Fibroblast of lung (primary cell): ENCODE results near the gene KHNYN. TPM values are rescaled to one million over a fixed set of nuclear protein-coding genes. Genes with fewer than 3 reads are reported as not detected.

Experiments used
- DNase-seq, 2 donors: peaks; one replicate each; pipeline versions ENCODE4 v3.0.0 to v3.0.0-alpha.2; 2010; ENCODE audit warnings: low read depth in 2 of 2
- H2AFZ ChIP-seq: 2 replicates; pipeline ENCODE4 v1.5.1; 2012; ENCODE audit warnings: low read length, control low read depth, inconsistent platforms
- H3K27ac ChIP-seq: 2 replicates; pipeline ENCODE4 v1.5.1; 2011; ENCODE audit warnings: low read length, control low read depth; ENCODE audit not compliant: insufficient read depth
- H3K27me3 ChIP-seq: 2 replicates; pipeline ENCODE4 v1.5.1; 2011; ENCODE audit warnings: mild to moderate bottlenecking, low read length; ENCODE audit not compliant: control insufficient read depth, insufficient read depth
- H3K36me3 ChIP-seq: 2 replicates; pipeline ENCODE4 v1.5.1; 2011; ENCODE audit warnings: low read length; ENCODE audit not compliant: control insufficient read depth, insufficient read depth
- H3K4me1 ChIP-seq: 2 replicates; pipeline ENCODE4 v1.5.1; 2011; ENCODE audit warnings: low read length; ENCODE audit not compliant: control insufficient read depth, insufficient read depth; ENCODE audit errors: extremely low read depth
- H3K4me2 ChIP-seq: 2 replicates; pipeline ENCODE4 v1.5.1; 2011; ENCODE audit warnings: low read length, control low read depth; ENCODE audit not compliant: insufficient read depth; ENCODE audit errors: extremely low read depth
- H3K4me3 ChIP-seq, 4 experiments: fragments of 200-600 bp in 1 of 4; sonication (generic) in 1 of 4; replicated peaks in 1 of 4; 2 replicates each; pipeline ENCODE4 v1.5.1; 2011 to 2016; ENCODE audit warnings: low read length in 4 of 4, low read depth in 3 of 4, mild to moderate bottlenecking in 3 of 4, control low read depth in 2 of 4, inconsistent platforms in 1 of 4, mixed read lengths in 1 of 4; ENCODE audit not compliant: insufficient read depth in 1 of 4; ENCODE audit errors: control extremely low read depth in 1 of 4
- H3K79me2 ChIP-seq: 2 replicates; pipeline ENCODE4 v1.5.1; 2012; ENCODE audit warnings: mild to moderate bottlenecking, low read length, inconsistent platforms; ENCODE audit not compliant: control insufficient read depth, insufficient read depth
- H3K9ac ChIP-seq: 2 replicates; pipeline ENCODE4 v1.5.1; 2011; ENCODE audit warnings: mild to moderate bottlenecking, low read length, control low read depth; ENCODE audit not compliant: insufficient read depth
- H3K9me3 ChIP-seq: 2 replicates; pipeline ENCODE4 v1.5.1; 2012; ENCODE audit warnings: low read depth, low read length; ENCODE audit not compliant: control insufficient read depth, insufficient read depth
- H4K20me1 ChIP-seq: 2 replicates; pipeline ENCODE4 v1.5.1; 2011; ENCODE audit warnings: low read length; ENCODE audit not compliant: control insufficient read depth, insufficient read depth; ENCODE audit errors: extremely low read depth
- CTCF ChIP-seq, 2 donors: IDR thresholded peaks in 1 of 2; conservative IDR thresholded peaks in 1 of 2; 1 replicate in 1 of 2; 2 replicates in 1 of 2; pipeline ENCODE4 v1.5.1; 2011 to 2012; ENCODE audit warnings: low read length in 2 of 2, control low read depth in 1 of 2, inconsistent platforms in 1 of 2, low read depth in 1 of 2, mild to moderate bottlenecking in 1 of 2
- EZH2 ChIP-seq: IDR thresholded peaks from 2 replicates; pipeline ENCODE4 v1.5.1; 2012; ENCODE audit warnings: low read length, control low read depth, mild to moderate bottlenecking; ENCODE audit errors: missing control alignments
- polyA plus RNA-seq, 2 donors: library from polyadenylated mRNA; depleted of rRNA in 1 of 2; stranded (reverse) in 1 of 2; unstranded in 1 of 2; fragments of >200 nt; gene quantifications; 2 replicates each; pipeline ENCODE4 v1.2.1, GENCODE V29; 2011 to 2012; ENCODE audit warnings: missing spikeins in 1 of 2
- total RNA-seq: library from RNA; depleted of rRNA; stranded (reverse); fragments of >200 nt; gene quantifications from 2 replicates; pipeline ENCODE4 v1.2.1, GENCODE V29; 2014

The KHNYN gene
- total and polyA plus RNA-seq, 2 donors (not counting 1 experiment from before 2014, with no cell fraction given): 14.6 to 61.1 TPM

- no peak overlapping the region for H3K27ac ChIP-seq
- no peaks in the 10 kb centered on the region for H3K27me3 ChIP-seq
- no peak overlapping the region for H3K4me3 ChIP-seq
- H3K4me2 ChIP-seq: no peak overlapping the region
- no peaks in the 10 kb centered on the region for H4K20me1 ChIP-seq
- no peak overlapping the region for H3K9ac ChIP-seq
- DNase-seq: peak; percentile 61 to 87
- no peak for TF ChIP-seq EZH2
- peak; percentile 80 to 83 for TF ChIP-seq CTCF (conservative IDR thresholded peaks at IDR 0.05 in 1 of 2, IDR thresholded peaks at IDR 0.05 in 1 of 2; ENCODE audit: low read depth in 1 of 2, low read length in 2 of 2)
- peaks cover 17% of the 10 kb centered on the region for H3K79me2 ChIP-seq
- H3K9me3 ChIP-seq: no peaks in the 10 kb centered on the region
- peaks cover 40% of the 10 kb centered on the region for H3K36me3 ChIP-seq
- no peak overlapping the region for H2AFZ ChIP-seq
- peaks cover 11% of the 10 kb centered on the region for H3K4me1 ChIP-seq
Observed at GRCh38 chr14:24436355-24437019, 6.7 kb downstream of the KHNYN start.

GRCh38 chr14:24437020-24437735, 7.4 kb downstream of the KHNYN start:
- H3K79me2 ChIP-seq: peaks cover 13% of the 10 kb centered on the region
- H3K36me3 ChIP-seq: peaks cover 37% of the 10 kb centered on the region
- H2AFZ ChIP-seq: no peak overlapping the region
- TF ChIP-seq EZH2: no peak
- no peak for TF ChIP-seq CTCF (conservative IDR thresholded peaks at IDR 0.05 in 1 of 2, IDR thresholded peaks at IDR 0.05 in 1 of 2; ENCODE audit: low read depth in 1 of 2, low read length in 2 of 2)
- DNase-seq: no peak
- no peak overlapping the region for H3K9ac ChIP-seq
- no peak overlapping the region for H3K4me3 ChIP-seq
- peaks cover 7% of the 10 kb centered on the region for H3K4me1 ChIP-seq
- H3K27me3 ChIP-seq: no peaks in the 10 kb centered on the region
- no peaks in the 10 kb centered on the region for H3K9me3 ChIP-seq
- no peaks in the 10 kb centered on the region for H4K20me1 ChIP-seq
- peak overlapping the region; percentile 21 for H3K27ac ChIP-seq
- no peak overlapping the region for H3K4me2 ChIP-seq

DNA sequence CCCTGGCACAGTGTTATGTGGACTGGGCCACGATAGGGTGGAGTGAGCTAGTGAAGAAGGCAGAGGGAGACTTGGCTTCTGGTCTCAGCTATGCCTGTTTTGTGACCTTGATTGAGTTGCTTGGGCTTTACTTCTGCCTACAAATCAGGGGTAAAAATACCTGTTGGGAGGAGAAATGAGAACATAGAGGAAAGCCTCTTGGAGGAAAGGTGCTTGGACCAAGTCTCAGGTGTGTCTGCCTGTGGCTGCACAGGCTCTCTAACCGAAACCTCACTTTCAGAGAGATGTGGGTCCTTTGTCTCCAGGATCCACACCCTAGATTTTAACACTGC, 7.9 kb downstream of the KHNYN start:
- H3K27me3 ChIP-seq: no peaks in the 10 kb centered on the region

More for the DNA sequence above, 7.9 kb downstream of the KHNYN start:
- Histone ChIP-seq H3K36me3 (peaks cover 32% of the 10 kb centered on the region), H3K9ac (no peak overlapping the region), H3K79me2 (peaks cover 9% of the 10 kb centered on the region), H3K27ac (peak overlapping the region; percentile 21), H3K9me3 (no peaks in the 10 kb centered on the region), H3K4me3 (no peak overlapping the region), H3K4me1 (peaks cover 4% of the 10 kb centered on the region), H3K4me2 (no peak overlapping the region), H2AFZ (no peak overlapping the region), H4K20me1 (no peaks in the 10 kb centered on the region)
- TF ChIP-seq CTCF (conservative IDR thresholded peaks at IDR 0.05 in 1 of 2, IDR thresholded peaks at IDR 0.05 in 1 of 2; ENCODE audit: low read depth in 1 of 2, low read length in 2 of 2) (no peak), EZH2 (no peak)
- DNase-seq: no peak
